ENCODE measurements around the gene NFIX. TPM values are rescaled to one million over a fixed set of nuclear protein-coding genes. Genes with fewer than 3 reads are reported as not detected.

The NFIX gene
- total and polyA plus RNA-seq, 2 donors from 2014 or later, result 4.3 to 65.0 TPM

DNA sequence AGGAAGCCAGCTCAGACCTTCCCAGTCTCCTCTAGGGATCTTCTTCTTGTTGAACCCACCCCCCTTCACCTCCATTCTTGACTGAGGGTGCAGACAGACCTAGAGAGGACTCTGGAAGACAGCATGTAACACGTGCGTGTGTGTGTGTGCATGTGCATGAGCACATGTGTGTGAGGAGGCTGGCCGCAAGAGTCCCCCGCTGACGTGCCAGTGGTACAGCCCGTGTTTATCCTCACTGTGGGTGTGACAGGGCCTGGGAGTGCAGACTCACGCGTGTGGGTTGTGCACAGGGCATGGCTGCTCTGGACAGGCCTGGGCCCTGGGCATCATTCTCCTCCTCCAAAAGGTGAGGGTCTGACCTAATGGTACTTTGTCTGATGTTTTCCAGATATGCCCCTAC lies 81.0 kb downstream of the NFIX start:
- Histone ChIP-seq H3K27ac (ENCODE audit: low read depth in 2 of 2, low read length in 2 of 2) (no peak overlapping the region), H3K9me3 (ENCODE audit: control insufficient read depth in 2 of 3, insufficient read depth in 1 of 3, low read length in 3 of 3) (no peaks in the 10 kb centered on the region), H3K27me3 (ENCODE audit: control insufficient read depth, insufficient read depth, low read length) (no peaks in the 10 kb centered on the region), H3K4me1 (ENCODE audit: control insufficient read depth in 2 of 3, insufficient read depth in 2 of 3, low read depth in 1 of 3, low read length in 3 of 3) (peaks cover 0 to 4% (median 0%) of the 10 kb centered on the region in 3 donors), H3K36me3 (ENCODE audit: control insufficient read depth in 2 of 3, insufficient read depth in 3 of 3, low read length in 3 of 3) (peaks cover 0 to 5% (median 2%) of the 10 kb centered on the region in 3 donors), H3K4me3 (ENCODE audit: low read length in 3 of 3) (no peak overlapping the region), H3K9ac (ENCODE audit: low read length in 3 of 3) (no peak overlapping the region)
- intact Hi-C loops (cut with DNase I), result no loop called here
- FAIRE-seq (no peak), DNase-seq (no peak)
- TF ChIP-seq, protein P1, sequence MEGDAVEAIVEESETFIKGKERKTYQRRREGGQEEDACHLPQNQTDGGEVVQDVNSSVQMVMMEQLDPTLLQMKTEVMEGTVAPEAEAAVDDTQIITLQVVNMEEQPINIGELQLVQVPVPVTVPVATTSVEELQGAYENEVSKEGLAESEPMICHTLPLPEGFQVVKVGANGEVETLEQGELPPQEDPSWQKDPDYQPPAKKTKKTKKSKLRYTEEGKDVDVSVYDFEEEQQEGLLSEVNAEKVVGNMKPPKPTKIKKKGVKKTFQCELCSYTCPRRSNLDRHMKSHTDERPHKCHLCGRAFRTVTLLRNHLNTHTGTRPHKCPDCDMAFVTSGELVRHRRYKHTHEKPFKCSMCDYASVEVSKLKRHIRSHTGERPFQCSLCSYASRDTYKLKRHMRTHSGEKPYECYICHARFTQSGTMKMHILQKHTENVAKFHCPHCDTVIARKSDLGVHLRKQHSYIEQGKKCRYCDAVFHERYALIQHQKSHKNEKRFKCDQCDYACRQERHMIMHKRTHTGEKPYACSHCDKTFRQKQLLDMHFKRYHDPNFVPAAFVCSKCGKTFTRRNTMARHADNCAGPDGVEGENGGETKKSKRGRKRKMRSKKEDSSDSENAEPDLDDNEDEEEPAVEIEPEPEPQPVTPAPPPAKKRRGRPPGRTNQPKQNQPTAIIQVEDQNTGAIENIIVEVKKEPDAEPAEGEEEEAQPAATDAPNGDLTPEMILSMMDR (IDR thresholded peaks at IDR 0.05; ENCODE audit: borderline replicate concordance, extremely low read depth, insufficient read depth), result no peak

DNA sequence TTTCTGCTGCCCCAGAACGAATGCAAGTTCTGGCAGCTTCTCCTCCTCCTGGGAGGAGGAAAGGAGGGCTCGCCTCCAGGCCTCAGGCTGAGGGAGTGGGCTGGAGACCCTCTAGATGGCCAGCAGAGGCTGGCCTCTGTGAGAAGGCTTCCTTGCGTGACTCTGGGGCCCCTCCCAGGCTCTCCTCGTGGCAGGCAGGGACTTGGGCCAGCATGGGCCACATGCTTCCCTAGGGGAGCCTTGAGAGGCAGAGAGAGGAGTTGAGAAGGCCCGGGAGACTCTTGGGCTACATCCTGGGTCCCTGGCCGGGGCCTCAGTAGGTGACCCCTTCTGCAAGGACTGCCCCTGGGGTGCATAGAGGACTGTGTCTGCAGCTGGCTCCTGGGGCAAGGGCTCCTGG lies 81.5 kb downstream of the NFIX start:
- no peak overlapping the region for H3K4me3 ChIP-seq (ENCODE audit: low read length in 3 of 3)
- DNase-seq (no peak), FAIRE-seq (no peak)
- no peak overlapping the region for H3K27ac ChIP-seq (ENCODE audit: low read depth in 2 of 2, low read length in 2 of 2)
- no peaks in the 10 kb centered on the region for H3K27me3 ChIP-seq (ENCODE audit: control insufficient read depth, insufficient read depth, low read length)
- peaks cover 0 to 4% (median 0%) of the 10 kb centered on the region in 3 donors for H3K4me1 ChIP-seq (ENCODE audit: control insufficient read depth in 2 of 3, insufficient read depth in 2 of 3, low read depth in 1 of 3, low read length in 3 of 3)
- H3K36me3 ChIP-seq (ENCODE audit: control insufficient read depth in 2 of 3, insufficient read depth in 3 of 3, low read length in 3 of 3), result peaks cover 0 to 5% (median 2%) of the 10 kb centered on the region in 3 donors
- TF ChIP-seq, protein P1 (IDR thresholded peaks at IDR 0.05; ENCODE audit: borderline replicate concordance, extremely low read depth, insufficient read depth), result no peak
- intact Hi-C loops (cut with DNase I), result no loop called here
- no peak overlapping the region for H3K9ac ChIP-seq (ENCODE audit: low read length in 3 of 3)
- H3K9me3 ChIP-seq (ENCODE audit: control insufficient read depth in 2 of 3, insufficient read depth in 1 of 3, low read length in 3 of 3), result no peaks in the 10 kb centered on the region

DNA sequence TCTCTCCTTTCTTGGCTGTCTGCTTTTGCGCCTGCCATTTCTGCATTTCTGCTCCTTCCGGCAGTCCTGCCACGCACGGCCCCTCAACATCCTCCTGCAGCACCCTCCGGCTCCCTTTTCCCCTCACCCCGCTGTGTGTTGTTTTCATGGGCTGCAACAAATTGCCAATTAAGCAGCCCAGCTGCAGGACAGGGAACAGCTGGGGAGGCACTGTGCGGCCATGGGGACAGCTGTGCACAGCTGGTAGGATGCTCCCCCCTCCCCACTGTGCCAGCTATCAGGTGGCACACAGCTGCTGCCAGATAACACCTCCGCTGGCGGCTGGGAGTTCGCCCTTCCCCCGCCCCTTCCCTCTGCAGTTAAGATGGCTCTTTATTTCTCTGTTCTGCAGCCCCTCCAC lies 82.0 kb downstream of the NFIX start:
- Histone ChIP-seq H3K9me3 (ENCODE audit: control insufficient read depth in 2 of 3, insufficient read depth in 1 of 3, low read length in 3 of 3) (no peaks in the 10 kb centered on the region), H3K27ac (ENCODE audit: low read depth in 2 of 2, low read length in 2 of 2) (no peak overlapping the region), H3K4me3 (ENCODE audit: low read length in 3 of 3) (no peak overlapping the region), H3K27me3 (ENCODE audit: control insufficient read depth, insufficient read depth, low read length) (no peaks in the 10 kb centered on the region), H3K36me3 (ENCODE audit: control insufficient read depth in 2 of 3, insufficient read depth in 3 of 3, low read length in 3 of 3) (peaks cover 0 to 5% (median 2%) of the 10 kb centered on the region in 3 donors), H3K9ac (ENCODE audit: low read length in 3 of 3) (no peak overlapping the region), H3K4me1 (ENCODE audit: control insufficient read depth in 2 of 3, insufficient read depth in 2 of 3, low read depth in 1 of 3, low read length in 3 of 3) (peaks cover 0 to 4% (median 0%) of the 10 kb centered on the region in 3 donors)
- intact Hi-C loops (cut with DNase I), result no loop called here
- no peak for FAIRE-seq
- TF ChIP-seq, protein P1 (IDR thresholded peaks at IDR 0.05; ENCODE audit: borderline replicate concordance, extremely low read depth, insufficient read depth), result no peak
- DNase-seq, result peak in 4 of 5 donors; percentile 69 to 82 (median 76)

DNA sequence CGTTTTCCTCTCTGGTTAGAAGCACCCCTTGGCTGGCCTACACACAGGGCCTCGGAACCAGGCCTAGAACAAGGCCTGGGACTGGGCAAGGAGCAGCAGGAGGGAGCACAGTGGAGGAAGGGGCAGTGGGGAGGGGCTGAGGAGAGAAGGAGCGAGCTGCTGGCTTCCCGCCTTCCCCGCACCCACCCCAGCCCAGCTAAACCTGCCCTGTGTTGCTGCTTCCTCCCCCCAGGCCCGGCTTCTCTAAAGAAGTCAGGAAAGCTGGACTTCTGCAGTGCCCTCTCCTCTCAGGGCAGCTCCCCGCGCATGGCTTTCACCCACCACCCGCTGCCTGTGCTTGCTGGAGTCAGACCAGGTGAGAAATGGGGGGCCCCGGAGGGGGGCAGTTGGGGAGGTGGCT lies 83.1 kb downstream of the NFIX start:
- Histone ChIP-seq H3K9ac (ENCODE audit: low read length in 3 of 3) (no peak overlapping the region), H3K36me3 (ENCODE audit: control insufficient read depth in 2 of 3, insufficient read depth in 3 of 3, low read length in 3 of 3) (peaks cover 0 to 5% (median 0%) of the 10 kb centered on the region in 3 donors), H3K27me3 (ENCODE audit: control insufficient read depth, insufficient read depth, low read length) (no peaks in the 10 kb centered on the region), H3K9me3 (ENCODE audit: control insufficient read depth in 2 of 3, insufficient read depth in 1 of 3, low read length in 3 of 3) (no peaks in the 10 kb centered on the region), H3K4me1 (ENCODE audit: control insufficient read depth in 2 of 3, insufficient read depth in 2 of 3, low read depth in 1 of 3, low read length in 3 of 3) (peaks cover 0 to 4% (median 0%) of the 10 kb centered on the region in 3 donors), H3K4me3 (ENCODE audit: low read length in 3 of 3) (no peak overlapping the region), H3K27ac (ENCODE audit: low read depth in 2 of 2, low read length in 2 of 2) (no peak overlapping the region)
- no peak for FAIRE-seq
- intact Hi-C loops (cut with DNase I), result no loop called here
- TF ChIP-seq, protein P1 (IDR thresholded peaks at IDR 0.05; ENCODE audit: borderline replicate concordance, extremely low read depth, insufficient read depth), result no peak
- peak in 1 of 5 donors; percentile 55 for DNase-seq
